Right cardiac atrium (tissue), 5 donors: Measurements from ENCODE around the gene AACS. TPM values are rescaled to one million over a fixed set of nuclear protein-coding genes. Genes with fewer than 3 reads are reported as not detected.

Experiments
- ATAC-seq, 2 donors: fragments of 200-7000 bp; cut with Tn5 transposase; one replicate each; pipeline versions ENCODE4 v1.8.0 to v1.9.1; 2020; ENCODE audit warnings: moderate library complexity in 2 of 2, mild to moderate bottlenecking in 1 of 2
- DNase-seq, 3 donors: peaks; one replicate each; pipeline ENCODE4 v3.0.0-alpha.2; 2020
- H3K27ac ChIP-seq: one replicate; pipeline ENCODE4 v1.5.1; 2013; ENCODE audit warnings: mild to moderate bottlenecking, low read length, control low read depth, moderate library complexity
- H3K27me3 ChIP-seq: one replicate; pipeline ENCODE4 v1.6.1; 2013; ENCODE audit not compliant: control insufficient read depth, insufficient read depth
- H3K4me1 ChIP-seq: one replicate; pipeline ENCODE4 v1.6.1; 2013; ENCODE audit warnings: low read length; ENCODE audit not compliant: control insufficient read depth, insufficient read depth
- H3K4me3 ChIP-seq: one replicate; pipeline ENCODE4 v1.5.1; 2013; ENCODE audit warnings: low read length, control low read depth
- H3K9me3 ChIP-seq: one replicate; pipeline ENCODE4 v1.6.1; 2013; ENCODE audit warnings: low read length; ENCODE audit not compliant: control insufficient read depth
- WGBS: extraction: QIAGEN DNeasy Blood & Tissue Kit; methylation state at CpG from one replicate; pipeline ENCODE4 v1.1.7; 2013; 5-methylcytosine and 5-hydroxymethylcytosine counted together
- intact Hi-C, 4 donors: fragments of 100-400 bp; cut with DNase I; formaldehyde crosslinking; loops; one replicate each; pipeline versions ENCODE4 v1.11.0 to v1.14.0; 2022 to 2023
- polyA plus RNA-seq: library from polyadenylated mRNA; stranded (reverse); fragments of 200-250 nt; gene quantifications from one replicate; pipeline ENCODE4 v1.2.3, GENCODE V29; 2013
- total RNA-seq, 4 donors: library from RNA; stranded (reverse); fragmentation: NEBNext Ultra II Directional; extraction: Animal tissue kit (Norgen Biotek cat#: 25700); gene quantifications; one replicate each; pipeline ENCODE4 v1.2.1, GENCODE V29; 2021
- donor health status: healthy with polysubstance abuse.
- donor health status: DM: no; HTN: yes; CAD: no.
- donor health status: DM: no; HTN: no; CAD: no.
- donor health status: DM: no; HTN: yes; CAD: no; lungs with severe emphysema.
- donor health status: DM: yes; HTN: yes; CAD: no.

AACS gene
- total and polyA plus RNA-seq, 5 donors = 11.1 to 12.4 (median 11.2) TPM

DNA sequence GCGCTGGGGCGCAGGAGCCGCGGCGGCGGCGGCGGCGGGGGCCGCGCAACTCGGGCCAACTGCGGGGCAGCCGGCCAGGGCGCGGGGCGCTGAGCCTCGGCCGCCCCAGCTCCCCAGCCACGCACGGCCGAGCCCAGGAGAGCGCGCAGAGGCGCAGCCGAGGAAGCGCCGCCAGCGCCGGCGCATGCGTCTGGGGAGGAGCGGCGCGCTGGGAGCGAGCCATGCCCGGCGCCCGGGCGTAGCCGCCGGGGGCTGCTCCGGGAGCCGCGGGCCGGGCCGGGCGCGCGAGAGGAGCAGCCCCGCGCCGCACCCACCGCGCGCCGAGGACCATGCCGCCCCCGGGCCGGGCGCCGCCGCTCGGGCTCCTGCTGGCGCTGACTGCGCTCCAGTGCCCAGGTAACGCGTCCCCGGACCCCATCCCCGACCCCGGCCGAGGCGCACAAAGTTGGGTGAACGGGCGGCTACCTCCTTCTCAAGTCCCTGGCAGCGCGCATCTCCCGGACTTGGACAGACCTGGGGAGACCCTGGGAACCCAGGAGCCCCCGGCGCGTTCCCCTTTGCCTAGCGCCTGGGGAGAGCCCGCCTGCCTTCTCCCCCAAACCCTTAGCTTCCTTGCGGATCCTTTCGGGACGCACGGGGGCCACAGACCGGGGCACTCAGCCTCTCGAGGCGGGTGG is 121.4 kb downstream of the AACS start:
- H3K27me3 ChIP-seq = no peaks in the 10 kb centered on the region
- under 1% methylated on average over 90 of the region's 90 CpGs for WGBS
- no peaks in the 10 kb centered on the region for H3K4me1 ChIP-seq
- no peak overlapping the region for H3K27ac ChIP-seq
- peak overlapping the region; percentile 68 for H3K4me3 ChIP-seq
- DNase-seq (peak in 2 of 3 donors; percentile 55 to 59), ATAC-seq (no peak)
- H3K9me3 ChIP-seq = no peaks in the 10 kb centered on the region
- intact Hi-C loops = loop anchor here in 2 of 4 donors (10.0 kb wide), 2 partner anchors 218 to 1688 kb away; no protein-coding TSS in a partner anchor

DNA sequence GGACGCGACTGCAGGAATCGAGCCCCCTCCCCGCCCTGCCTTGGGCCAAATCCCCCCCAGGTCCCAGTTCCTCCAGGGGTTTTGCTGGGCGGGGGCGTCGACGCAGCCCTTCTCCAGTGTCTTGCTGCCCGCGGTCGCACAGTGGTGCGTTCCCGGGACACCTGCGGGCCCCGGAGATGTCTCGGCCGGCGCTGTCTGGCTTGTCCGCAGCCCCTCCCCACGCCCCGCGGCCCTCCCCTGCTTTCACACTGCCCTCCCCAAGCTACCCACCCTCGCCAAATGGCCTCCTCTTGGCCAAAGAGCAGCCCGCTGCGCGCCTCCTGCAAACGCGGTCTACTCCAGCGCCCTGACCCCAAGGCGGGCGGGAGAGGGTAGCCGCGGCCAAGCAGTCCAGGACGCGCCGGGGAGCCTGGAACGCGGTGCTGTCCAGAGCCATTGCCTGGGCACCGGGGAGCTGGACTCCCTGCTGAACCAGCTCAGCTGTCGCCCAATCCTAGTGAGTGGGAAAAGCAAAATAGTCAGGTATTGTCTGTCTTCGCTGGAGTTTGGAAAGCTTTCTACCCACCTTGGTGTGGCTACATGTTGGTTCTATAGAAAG is 122.0 kb downstream of the AACS start:
- Histone ChIP-seq H3K4me3 (peak overlapping the region; percentile 68), H3K9me3 (no peaks in the 10 kb centered on the region), H3K4me1 (no peaks in the 10 kb centered on the region), H3K27ac (no peak overlapping the region), H3K27me3 (no peaks in the 10 kb centered on the region)
- ATAC-seq (no peak), DNase-seq (peak in 2 of 3 donors; percentile 54 to 57)
- intact Hi-C loops = loop anchor here in 2 of 4 donors (10.0 kb wide), 2 partner anchors 218 to 1688 kb away; no protein-coding TSS in a partner anchor
- under 1% methylated on average over 41 of the region's 41 CpGs for WGBS

DNA sequence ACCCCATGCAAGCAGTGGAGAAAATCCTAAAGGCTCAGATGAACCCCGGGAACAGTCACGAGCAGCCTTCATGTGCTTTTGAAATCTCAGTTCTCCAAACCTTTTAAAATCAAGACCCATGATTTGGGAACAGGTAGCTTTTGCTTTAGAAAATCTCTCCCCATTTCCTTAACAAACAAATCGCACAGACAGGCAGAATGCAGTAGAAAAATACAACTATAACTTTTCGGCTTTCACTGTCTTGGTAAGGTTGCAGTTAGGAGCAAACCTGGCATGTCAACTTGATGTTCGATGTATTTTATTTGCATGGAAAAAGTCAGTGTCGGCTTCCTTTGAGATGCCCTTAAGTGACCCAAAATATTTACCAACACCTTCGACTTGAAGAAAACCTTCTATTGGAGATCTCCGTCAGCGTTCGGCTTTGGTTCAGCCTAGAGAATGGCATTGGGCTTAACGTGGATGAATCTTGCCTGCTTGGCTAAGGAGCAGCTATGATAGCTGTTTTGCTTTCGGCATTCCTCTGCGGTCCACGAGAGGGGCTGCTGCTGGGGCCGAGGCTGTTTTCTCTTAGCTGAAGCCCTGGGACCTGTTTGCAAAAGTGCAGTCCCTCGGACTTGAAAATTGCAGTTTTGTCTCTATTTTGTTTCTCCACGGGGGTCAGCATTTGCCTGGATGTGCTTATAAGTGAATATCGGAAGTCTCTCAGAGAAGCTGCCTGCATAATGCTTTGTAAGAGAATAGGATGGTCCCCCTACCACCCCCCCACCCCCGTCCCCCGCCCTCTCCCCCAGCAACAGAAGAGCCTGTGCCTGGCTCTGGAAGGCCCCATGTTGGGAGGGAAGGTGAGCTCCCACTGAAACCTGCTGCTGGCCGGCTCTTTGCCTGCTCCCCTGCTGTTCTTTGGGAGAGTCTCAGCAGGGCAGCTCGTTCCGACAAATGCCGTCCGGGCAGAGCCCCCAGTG is 122.8 kb downstream of the AACS start:
- peak overlapping the region; percentile 68 for H3K4me3 ChIP-seq
- no peak overlapping the region for H3K27ac ChIP-seq
- WGBS = 3% methylated on average over 25 of the region's 25 CpGs
- ATAC-seq = no peak
- no peaks in the 10 kb centered on the region for H3K4me1 ChIP-seq
- no peaks in the 10 kb centered on the region for H3K27me3 ChIP-seq
- intact Hi-C loops = loop anchor here in 2 of 4 donors (10.0 kb wide), 2 partner anchors 217 to 1687 kb away; no protein-coding TSS in a partner anchor
- no peaks in the 10 kb centered on the region for H3K9me3 ChIP-seq
- no peak for DNase-seq

DNA sequence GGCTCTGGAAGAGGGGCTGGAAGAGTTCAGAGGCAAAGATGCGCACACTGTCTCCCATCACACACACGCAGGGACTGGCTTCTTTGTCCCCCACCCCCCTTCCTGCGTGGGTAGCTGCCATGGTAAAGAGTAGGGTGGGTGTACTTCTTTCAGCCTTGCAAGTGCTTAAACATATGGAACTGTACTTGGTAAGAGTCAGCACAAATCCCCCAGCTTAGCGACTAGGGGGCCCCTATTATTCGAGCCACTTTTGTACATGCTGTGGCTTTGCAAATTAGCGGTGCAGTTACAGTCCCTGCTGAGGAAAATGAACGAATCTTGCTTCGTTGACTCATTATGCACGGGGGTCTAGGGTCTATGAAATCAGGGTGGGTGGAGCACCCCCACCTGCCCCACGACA is 123.8 kb downstream of the AACS start:
- no peaks in the 10 kb centered on the region for H3K27me3 ChIP-seq
- H3K4me3 ChIP-seq = no peak overlapping the region
- no peak overlapping the region for H3K27ac ChIP-seq
- DNase-seq (no peak), ATAC-seq (no peak)
- WGBS = 14% methylated on average over 10 of the region's 10 CpGs
- no peaks in the 10 kb centered on the region for H3K9me3 ChIP-seq
- no peaks in the 10 kb centered on the region for H3K4me1 ChIP-seq
- intact Hi-C loops = loop anchor here in 2 of 4 donors (10.0 kb wide), 2 partner anchors 216 to 1686 kb away; no protein-coding TSS in a partner anchor

DNA sequence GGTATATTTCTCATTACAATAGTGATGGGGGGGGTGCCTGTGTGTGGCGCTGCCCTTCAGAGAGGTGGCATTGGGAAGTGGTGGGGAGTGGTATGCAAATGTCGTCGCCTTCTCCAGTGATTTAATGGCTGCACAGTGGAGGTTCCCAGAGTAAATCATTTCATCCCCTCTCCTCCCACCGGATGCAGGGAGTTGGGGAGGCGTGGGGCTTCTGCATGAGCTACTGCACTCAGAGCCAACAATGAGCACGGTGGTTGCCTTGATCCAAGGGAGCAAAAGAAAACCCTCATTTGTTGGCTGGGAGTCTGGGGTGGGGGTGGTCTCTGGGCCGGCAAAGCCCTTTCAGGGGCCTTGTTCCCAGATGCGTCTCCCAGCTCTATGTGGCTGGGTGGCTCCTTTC is 124.3 kb downstream of the AACS start:
- H3K4me3 ChIP-seq = no peak overlapping the region
- DNase-seq (no peak), ATAC-seq (no peak)
- intact Hi-C loops = loop anchor here in 2 of 4 donors (10.0 kb wide), 2 partner anchors 215 to 1685 kb away; no protein-coding TSS in a partner anchor
- H3K27ac ChIP-seq = no peak overlapping the region
- WGBS = 21% methylated on average over 8 of the region's 8 CpGs
- H3K4me1 ChIP-seq = no peaks in the 10 kb centered on the region
- H3K9me3 ChIP-seq = no peaks in the 10 kb centered on the region
- no peaks in the 10 kb centered on the region for H3K27me3 ChIP-seq

DNA sequence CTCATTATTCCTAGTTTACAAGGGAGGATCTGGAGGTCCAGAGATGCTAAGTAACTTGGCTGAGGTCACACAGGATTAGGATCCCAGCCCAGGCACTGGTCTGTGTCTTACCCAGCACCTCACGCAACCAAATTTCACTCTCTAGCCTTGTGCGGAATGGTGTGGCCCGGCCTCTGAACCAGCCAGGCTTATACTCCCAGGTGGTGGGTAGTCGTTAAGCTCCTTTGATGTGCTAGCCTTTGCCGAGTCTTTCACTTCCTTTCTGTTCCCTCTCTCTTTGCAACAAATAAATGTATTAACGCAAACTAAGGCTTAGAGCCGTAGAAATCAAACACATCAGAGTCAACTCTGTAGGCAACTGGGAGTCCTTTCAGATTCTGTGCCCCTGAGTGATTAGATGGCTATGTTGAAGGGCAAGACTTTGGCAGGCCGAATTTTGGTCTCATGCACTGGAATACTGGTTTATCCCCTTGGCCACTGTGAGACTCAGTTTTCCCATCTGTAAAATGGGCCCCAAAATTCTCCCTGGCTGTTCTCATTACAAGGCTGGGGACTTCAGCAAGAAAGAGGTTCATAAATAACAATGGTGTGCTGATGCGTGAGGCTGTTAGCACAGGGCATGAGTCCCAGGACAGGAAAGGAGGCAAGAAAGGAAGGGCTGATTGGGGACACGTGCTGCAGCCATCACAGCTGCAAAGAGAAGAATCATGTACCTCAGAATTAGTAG is 126.3 kb downstream of the AACS start:
- no peak for DNase-seq
- 74% methylated on average over 10 of the region's 10 CpGs for WGBS
- no peak for ATAC-seq
- Histone ChIP-seq H3K27ac (no peak overlapping the region), H3K9me3 (no peaks in the 10 kb centered on the region), H3K4me1 (no peaks in the 10 kb centered on the region), H3K4me3 (no peak overlapping the region), H3K27me3 (no peaks in the 10 kb centered on the region)
- intact Hi-C loops = no loop called here

DNA sequence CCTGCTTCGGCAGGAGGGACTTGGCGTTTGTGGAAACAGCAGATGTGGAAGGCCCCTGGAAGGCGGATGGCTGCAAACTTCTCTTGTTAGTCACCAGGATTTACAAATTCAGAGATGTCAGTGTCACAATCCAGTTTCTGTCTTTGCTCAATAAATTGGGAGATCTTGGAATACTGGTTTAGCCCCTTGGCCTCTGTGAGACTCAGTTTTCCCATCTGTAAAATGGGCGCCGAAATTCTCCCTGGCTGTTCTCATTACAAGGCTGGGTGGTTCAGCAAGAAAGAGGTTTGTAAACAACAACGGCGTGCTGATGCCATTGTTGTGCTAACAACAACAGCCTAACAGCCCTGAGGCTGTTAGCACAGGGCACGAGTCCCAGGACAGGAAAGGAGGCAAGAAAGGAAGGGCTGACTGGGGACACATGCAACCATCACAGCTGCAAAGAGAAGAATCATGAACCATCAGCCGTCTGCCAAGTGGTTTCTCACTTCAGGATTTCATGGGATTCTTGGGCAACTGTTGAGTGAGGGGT is 127.5 kb downstream of the AACS start:
- no peak overlapping the region for H3K4me3 ChIP-seq
- intact Hi-C loops = no loop called here
- ATAC-seq (no peak), DNase-seq (no peak)
- no peaks in the 10 kb centered on the region for H3K4me1 ChIP-seq
- H3K27ac ChIP-seq = no peak overlapping the region
- no peaks in the 10 kb centered on the region for H3K27me3 ChIP-seq
- WGBS = 74% methylated on average over 9 of the region's 9 CpGs
- H3K9me3 ChIP-seq = no peaks in the 10 kb centered on the region

Other genes starting within 250 kb of the AACS start
- 10 to 100 TPM; 15.7 to 22.9 (median 20.0) TPM for gene SCARB1, start 201.6 kb upstream of the AACS start, total RNA-seq
- gene SCARB1, start 201.6 kb upstream of the AACS start, polyA plus RNA-seq = 17.0 TPM
- 1,000 to 10,000 TPM; 1,045 to 1,141 (median 1,055) TPM for gene UBC, start 150.8 kb upstream of the AACS start, total RNA-seq
- 1,140 TPM for gene UBC, start 150.8 kb upstream of the AACS start, polyA plus RNA-seq
- gene DHX37, start 76.3 kb upstream of the AACS start, total RNA-seq = 1 to 10 TPM; 5.8 to 9.4 (median 7.8) TPM
- 3.9 TPM for gene DHX37, start 76.3 kb upstream of the AACS start, polyA plus RNA-seq
- gene BRI3BP, start 71.8 kb upstream of the AACS start, total RNA-seq = 1 to 10 TPM; 3.8 to 6.1 (median 4.0) TPM
- 1.4 TPM for gene BRI3BP, start 71.8 kb upstream of the AACS start, polyA plus RNA-seq
- gene TMEM132B, start 121.0 kb downstream of the AACS start, total RNA-seq = 10 to 100 TPM in 3 of 4 donors, 1 to 10 TPM in 1; 8.5 to 14.3 (median 11.8) TPM
- 1.4 TPM for gene TMEM132B, start 121.0 kb downstream of the AACS start, polyA plus RNA-seq